ENCODE measurements around the gene HOXA13.

Gene HOXA13

DNA sequence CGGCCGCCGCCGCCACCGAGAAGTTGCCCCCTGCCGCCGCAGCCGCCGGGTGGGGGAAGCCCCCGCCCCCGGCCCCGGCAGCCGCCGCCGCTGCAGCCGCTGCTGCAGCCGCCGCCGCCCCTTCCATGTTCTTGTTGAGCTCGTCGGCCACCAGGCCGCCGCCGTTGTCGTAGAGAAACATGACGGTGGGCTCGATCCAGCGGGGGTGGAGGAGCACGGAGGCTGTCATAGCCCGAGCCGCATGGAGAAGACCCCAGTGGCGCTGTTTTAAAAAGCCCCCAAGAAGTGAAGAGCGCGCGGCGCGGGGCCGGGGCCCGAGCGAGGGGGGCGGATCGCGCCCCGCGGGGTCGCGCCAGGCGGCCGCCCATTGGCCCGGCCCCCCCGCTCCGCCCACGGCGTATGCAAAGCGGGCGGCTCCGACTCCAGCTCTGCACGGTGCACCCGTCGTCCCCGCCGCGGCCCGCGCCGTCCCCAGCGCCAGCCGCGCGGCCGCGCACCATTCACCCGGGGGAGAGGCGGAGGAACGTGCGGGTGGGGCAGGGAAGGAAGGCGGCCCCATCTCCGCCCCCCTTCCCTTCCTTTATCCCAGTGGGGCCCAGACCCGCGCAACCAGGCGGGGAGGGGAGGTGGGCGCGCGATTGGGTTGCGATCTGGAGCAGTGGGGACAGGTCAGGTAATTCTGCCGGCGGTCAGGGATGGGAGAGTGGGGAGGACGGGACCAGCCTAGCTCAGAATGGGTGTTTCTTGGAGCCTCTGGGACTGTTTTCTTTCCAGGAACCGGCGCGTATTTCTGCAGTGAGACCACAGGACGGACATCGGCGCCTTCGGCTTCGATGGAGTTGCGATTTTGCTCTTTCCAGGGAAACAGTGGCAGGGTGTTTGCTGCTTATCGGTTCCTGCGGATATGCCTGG lies at the start of gene HOXA13:
TSS of gene HOXA13 (minus strand) at position 243 of the 912 bp plus-strand sequence. CDS start at position 229, 14 bp downstream.
- DNase-seq, result no peak

GRCh38 chr7:27248911-27249723 lies 49.2 kb upstream of the HOXA13 start:
- DNase-seq, result no peak

GRCh38 chr7:27248427-27248806 lies 48.5 kb upstream of the HOXA13 start:
- no peak for DNase-seq

GRCh38 chr7:27247452-27248426 lies 47.8 kb upstream of the HOXA13 start:
- no peak for DNase-seq

DNA sequence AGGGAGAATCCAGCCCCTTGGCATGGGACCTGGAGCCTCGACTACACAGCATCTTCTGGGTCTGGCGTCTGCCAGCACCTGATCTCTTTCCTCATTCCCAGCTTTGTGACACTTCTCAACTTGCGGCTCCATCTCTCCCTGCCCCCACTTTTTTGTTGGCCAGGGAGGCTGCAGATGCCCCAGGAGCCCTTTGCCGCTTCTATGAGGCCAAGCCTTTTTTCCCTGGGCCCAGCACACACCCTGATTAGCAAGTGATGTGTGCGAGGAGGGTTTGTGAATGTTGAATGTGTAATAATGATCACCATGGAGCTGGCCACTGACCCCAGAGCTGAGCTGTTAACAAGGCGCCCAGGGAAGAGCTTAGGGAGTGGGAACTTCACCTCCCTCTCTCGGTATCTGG lies 47.1 kb upstream of the HOXA13 start:
- no peak for DNase-seq

DNA sequence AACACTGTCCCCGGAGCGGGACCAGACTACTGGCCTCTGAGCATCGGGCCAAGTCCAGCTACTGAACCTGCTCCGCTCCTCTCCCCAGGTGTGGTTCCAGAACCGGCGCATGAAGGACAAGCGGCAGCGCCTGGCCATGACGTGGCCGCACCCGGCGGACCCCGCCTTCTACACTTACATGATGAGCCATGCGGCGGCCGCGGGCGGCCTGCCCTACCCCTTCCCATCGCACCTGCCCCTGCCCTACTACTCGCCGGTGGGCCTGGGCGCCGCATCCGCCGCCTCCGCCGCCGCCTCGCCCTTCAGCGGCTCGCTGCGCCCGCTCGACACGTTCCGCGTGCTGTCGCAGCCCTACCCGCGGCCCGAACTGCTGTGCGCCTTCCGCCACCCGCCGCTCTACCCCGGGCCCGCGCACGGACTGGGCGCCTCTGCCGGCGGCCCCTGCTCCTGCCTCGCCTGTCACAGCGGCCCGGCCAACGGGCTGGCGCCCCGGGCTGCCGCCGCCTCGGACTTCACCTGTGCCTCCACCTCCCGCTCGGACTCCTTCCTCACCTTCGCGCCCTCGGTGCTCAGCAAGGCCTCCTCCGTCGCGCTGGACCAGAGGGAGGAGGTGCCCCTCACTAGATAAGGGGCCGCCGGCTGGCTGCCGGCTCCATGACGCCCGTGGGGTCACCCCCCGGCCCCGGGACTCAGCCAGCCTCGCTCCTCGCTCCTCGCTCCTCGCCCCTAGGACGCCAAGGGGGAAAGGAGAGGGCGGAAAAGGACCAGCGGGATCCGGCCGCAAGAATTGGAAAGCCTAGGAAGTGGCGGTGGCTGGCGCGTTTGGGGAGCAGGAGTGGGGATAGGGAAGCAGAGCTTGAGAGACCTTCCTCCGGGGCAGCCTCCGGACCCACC lies 46.2 kb upstream of the HOXA13 start:
- DNase-seq, result no peak

DNA sequence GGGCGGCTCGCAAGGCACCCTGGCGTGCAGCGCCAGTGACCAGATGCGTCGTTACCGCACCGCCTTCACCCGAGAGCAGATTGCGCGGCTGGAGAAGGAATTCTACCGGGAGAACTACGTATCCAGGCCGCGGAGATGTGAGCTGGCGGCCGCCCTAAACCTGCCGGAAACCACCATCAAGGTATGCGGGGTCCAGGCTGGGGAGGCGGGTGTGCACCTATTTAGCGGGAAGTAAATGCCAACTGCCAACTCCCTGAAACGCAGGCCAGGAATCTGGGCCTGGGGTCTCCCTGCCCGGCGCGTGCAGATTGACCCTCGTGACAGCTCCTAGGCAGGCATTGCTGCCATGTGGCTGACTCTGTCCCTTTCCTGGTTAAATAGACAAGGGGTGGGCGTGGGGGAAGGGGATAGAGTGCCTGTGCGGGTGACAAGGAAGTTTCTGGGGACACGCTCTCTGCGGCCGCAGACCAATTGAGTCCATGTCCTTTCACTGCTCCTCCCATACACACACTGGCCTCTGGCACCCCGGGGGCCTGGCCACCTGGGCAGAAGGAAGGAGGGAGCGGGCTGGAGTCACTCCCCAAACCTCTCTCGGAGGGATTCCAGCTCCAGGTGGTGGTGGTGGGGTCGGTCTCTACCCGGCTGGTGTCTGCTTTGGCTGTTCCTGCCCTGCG lies 45.4 kb upstream of the HOXA13 start:
- DNase-seq, result no peak

DNA sequence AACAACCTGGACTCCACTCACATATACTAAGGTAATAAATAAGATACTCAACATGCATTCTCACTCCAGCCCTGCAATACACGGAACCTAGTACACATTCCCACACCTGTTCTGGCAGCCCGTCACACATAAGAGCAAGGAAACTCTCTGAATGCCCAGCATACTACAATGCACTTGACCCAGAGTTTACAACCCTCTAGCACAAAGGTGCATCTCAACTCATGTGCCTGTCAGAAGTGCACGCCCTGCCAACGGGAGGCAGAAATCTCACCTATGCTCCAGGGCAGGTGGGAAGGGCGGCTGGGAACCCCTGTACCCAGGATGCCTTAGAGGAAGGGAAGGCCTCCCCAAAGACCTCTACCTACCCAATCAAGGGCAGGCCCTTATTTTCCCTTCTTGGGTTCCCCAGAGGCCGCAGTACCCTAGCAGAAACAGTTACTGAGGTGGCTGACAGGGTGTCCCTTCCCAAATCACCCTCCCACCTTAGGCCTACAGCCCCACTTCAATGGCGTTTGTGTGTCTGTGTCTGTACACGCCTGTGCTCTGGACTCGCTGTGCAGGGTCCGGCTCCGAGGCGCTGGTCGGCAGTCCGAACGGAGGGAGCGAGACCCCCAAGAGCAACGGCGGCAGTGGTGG lies 44.7 kb upstream of the HOXA13 start:
- DNase-seq, result no peak

GRCh38 chr7:27243340-27244163 lies 43.7 kb upstream of the HOXA13 start:
- no peak for DNase-seq

DNA sequence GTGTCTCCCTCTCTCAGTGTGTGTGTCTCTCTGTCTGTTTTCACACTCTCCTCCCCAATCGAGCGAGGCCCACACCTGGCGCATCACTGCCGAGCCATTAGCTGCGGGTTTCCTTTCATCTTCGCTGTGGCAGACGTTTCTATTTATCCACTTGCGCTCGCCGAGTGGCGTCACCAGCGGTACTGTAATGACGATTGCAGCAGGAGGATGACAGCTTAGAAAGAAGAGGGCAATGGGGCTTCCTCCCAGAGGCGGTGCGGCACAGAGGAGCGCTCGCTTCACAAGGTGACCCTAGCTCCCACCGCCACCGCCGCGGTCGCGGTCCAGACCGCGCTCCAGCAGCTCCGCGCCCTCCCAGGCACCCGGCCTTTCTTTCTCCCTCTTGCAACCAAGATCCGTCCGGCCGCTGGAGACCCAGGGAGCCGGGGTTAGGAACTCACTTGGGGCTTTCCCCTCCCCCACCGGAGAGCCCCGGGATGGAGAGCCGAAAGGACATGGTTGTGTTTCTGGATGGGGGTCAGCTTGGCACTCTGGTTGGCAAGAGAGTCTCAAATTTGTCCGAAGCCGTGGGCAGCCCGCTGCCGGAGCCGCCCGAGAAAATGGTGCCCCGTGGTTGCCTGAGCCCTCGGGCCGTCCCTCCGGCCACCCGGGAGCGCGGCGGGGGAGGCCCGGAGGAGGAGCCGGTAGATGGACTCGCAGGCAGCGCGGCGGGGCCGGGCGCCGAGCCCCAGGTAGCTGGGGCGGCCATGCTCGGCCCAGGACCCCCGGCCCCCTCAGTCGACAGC lies 42.9 kb upstream of the HOXA13 start, which contains the start of gene EVX1:
TSS of gene EVX1 (plus strand) at position 248 of the 785 bp plus-strand sequence. CDS start at position 477, 229 bp downstream.
- DNase-seq, result no peak

DNA sequence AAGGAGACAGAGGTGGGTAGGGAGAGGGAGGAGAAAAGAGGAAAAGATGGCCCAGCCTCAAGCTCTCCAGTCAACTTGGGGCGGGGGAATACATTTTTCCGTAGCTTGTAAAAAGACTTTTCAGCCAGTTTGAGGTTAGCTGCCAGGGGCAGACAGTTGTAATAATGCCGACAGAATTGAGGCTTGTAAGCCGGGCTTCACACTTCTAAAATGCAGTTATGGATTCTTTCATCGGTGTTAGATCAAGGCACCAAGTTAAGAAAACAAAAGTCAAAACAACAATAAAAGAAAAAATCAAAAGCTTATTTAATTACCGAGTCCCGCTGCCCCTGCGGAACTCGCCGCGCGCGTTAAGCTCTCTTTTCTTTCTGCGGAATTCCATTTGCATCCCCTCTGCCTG lies 42.3 kb upstream of the HOXA13 start:
- no peak for DNase-seq

- no peak for DNase-seq
These were observed 41.5 kb upstream of the HOXA13 start for GRCh38 chr7:27241189-27242056.

- no peak for DNase-seq
These were observed 40.3 kb upstream of the HOXA13 start for GRCh38 chr7:27240015-27240731.

DNA sequence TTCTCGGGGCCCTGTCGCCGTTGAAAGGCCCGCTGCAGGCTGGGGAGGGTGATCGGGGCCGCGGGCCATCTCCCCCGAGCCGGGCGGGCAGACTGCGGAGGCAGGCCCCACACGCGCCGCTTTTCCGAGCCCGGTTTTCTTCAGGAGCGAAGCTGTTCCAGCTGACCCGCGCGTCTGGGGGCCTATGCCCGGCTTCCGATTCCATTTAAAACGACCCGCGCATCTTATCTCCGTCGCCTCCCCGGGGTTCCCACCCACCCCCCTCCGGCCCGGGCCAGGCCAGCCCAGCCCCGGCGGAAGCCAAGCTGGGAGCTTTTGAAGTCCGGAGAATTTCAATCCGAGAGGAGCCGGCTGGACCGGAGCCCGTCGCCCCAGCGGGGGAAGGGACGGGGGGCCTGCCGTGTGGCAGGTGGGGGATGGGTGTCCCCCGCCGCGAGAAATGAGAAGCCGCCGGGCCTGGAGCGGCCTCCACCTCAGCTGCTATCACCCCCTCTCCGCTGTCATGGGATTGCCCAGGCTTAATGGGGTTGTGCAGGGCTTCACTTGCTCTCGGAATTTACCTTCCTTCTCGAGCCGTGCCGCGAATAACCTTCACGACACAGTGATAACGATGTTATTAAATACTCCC lies 39.6 kb upstream of the HOXA13 start:
- DNase-seq, result no peak

- no peak for DNase-seq
These were observed 39.1 kb upstream of the HOXA13 start for GRCh38 chr7:27238979-27239386.

DNA sequence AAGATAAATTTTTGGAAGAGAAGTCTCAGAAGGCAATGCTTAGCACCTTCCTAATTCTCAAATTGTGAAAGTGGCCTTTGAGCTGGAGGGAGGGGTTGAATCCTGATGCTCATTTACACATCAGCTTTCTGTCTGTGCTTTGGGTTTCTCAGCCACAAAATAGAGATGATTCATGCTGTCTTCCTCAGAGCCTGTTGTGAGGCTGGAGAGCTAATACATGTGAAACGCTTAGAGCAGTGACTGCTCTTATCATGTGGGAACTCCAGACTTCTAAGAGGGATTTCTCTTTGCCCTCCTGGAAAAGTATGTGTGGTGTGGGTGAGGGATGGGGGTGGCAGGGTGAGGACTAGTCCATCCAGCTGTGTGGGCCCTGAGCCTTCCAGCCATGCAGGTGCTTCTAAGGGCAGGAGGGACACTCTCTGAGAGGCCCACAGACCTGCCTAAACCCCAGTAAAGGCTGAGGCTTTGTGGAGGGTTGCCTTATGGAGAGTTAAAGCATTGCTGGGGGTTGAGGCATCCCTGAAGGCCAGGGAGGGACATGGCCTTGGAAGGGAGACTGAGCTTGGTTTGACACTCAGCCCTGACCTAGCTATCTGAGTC lies 37.9 kb upstream of the HOXA13 start:
- no peak for DNase-seq

Measured in left hindlimb (tissue), 1 donor.